Activated naive CD8-positive, alpha-beta T cell treated with anti-CD3 and anti-CD28 coated beads for 36 hours (primary cell): ENCODE results near the gene PSMD8. TPM values are rescaled to one million over a fixed set of nuclear protein-coding genes. Genes with fewer than 3 reads are reported as not detected.

Source experiments
- DNase-seq: peaks from one replicate; pipeline ENCODE4 v3.0.0; 2021
- H3K27ac Mint-ChIP-seq: one replicate; pipeline ENCODE4 v1.8.0; 2022; ENCODE audit warnings: mild to moderate bottlenecking, moderate library complexity, mixed read lengths
- H3K27me3 Mint-ChIP-seq: one replicate; pipeline ENCODE4 v1.8.0; 2022; ENCODE audit warnings: mild to moderate bottlenecking, mixed read lengths
- H3K36me3 Mint-ChIP-seq: one replicate; pipeline ENCODE4 v1.8.0; 2021; ENCODE audit warnings: mild to moderate bottlenecking, mixed read lengths
- H3K4me1 Mint-ChIP-seq: one replicate; pipeline ENCODE4 v1.8.0; 2021; ENCODE audit warnings: mixed read lengths
- H3K4me3 Mint-ChIP-seq: one replicate; pipeline ENCODE4 v1.8.0; 2022; ENCODE audit warnings: mild to moderate bottlenecking, moderate library complexity, mixed read lengths
- H3K9me3 Mint-ChIP-seq: one replicate; pipeline ENCODE4 v1.8.0; 2022; ENCODE audit warnings: mixed read lengths
- total RNA-seq, 2 experiments: library from RNA; stranded (reverse); gene quantifications; one replicate each; pipeline ENCODE4 v1.2.3, GENCODE V29; 2021

Gene PSMD8
- total RNA-seq, 2 experiments from 2014 or later, result 193 to 199 TPM

DNA sequence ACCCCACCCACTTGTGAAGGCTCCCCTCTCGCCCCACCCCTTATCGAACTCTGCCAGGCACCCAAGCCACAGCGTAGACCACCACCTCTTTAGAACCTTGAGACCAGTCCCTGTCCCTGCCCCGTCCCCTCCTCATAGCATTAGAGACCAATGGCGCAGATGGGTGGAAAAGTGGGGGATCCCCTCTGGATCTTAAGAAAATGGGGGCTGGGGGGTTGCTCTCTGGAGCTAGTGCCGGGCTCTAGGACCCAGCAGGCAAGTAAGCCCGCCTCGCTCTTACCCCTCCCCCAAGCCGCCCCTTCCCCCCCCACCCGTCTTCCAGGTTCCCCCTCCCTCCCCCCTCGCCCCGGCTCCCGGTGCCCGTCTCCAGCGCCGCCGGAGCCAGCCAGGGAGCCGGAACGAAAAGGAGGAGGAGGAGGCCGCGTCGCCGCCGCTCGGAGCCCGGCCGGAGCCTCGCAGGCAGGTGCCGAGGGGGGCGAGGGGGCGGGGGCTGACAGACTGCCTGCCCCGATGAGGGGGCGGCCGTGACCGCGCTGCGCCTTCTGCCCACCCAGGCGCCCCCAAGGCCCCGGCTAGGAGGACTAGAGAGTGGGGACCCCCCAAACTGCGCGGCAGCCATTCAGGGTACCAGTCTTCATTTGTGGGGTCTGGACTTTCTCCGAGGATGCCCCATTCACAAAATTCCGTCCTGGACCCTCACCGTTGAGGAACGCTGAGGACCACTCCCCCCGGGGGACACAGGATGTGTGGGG lies 14.2 kb downstream of the PSMD8 start, which contains the start of gene SPRED3:
Gene SPRED3, plus strand, starts transcription at position 349 of the 752 bp plus-strand sequence. CDS start 1,606 bp downstream, outside the sequence.
- Mint-ChIP-seq H3K27ac (no peak within 1 kb of the TSS), H3K4me3 (peak within 1 kb of the TSS; percentile 80), H3K4me1 (peaks cover 18% of the 10 kb centered on the region), H3K9me3 (no peaks in the 10 kb centered on the region), H3K36me3 (peaks cover 20% of the 10 kb centered on the region), H3K27me3 (peaks cover 51% of the 10 kb centered on the region)
- DNase-seq, result no peak

DNA sequence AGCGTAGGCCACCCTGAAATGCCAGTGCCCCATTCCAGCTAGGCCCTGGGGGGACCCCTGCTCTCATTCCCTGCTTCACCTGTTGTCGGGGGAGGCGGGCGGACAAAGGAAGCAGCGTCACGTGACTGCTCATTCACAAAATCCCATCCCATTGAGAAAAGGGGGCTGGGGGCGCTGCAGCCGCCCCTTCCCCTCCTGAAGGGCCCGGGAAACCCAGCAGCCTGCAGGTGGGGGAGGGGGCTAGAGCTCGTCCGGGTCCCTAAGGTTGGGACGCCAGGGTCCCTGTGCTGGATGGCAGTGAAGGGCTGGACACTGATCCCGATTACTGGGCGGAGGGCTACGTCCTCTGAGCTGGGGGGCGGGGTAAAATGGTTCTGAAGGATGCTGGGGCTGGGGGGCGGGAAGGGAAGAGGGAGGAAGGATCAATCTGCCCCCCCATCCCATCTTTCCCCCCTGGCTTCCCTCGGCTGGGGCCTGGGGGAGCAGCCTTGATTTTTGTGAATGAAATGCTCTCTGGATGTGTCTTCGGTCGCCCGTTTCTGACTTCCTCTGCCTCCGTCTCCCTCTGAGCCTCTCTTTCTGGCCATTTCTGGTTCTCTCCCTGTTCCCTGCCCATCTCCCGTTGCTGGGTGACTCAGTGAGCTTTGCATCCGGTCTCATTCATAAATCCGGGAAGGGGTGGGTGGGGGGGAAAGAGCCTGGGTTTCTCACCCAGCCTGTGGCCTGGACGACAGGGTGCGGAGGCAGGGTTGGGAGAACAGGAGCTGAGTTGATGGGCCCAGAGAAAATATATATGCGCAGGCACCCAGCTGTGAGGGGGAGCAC lies 14.9 kb downstream of the PSMD8 start:
- Mint-ChIP-seq H3K27me3 (peaks cover 49% of the 10 kb centered on the region), H3K4me1 (peaks cover 20% of the 10 kb centered on the region), H3K9me3 (no peaks in the 10 kb centered on the region), H3K27ac (no peak overlapping the region), H3K36me3 (peaks cover 15% of the 10 kb centered on the region), H3K4me3 (peak overlapping the region; percentile 19)
- DNase-seq, result no peak

GRCh38 chr19:38389957-38390924 lies 15.9 kb downstream of the PSMD8 start:
- Mint-ChIP-seq H3K9me3 (no peaks in the 10 kb centered on the region), H3K27ac (no peak overlapping the region), H3K36me3 (peaks cover 5% of the 10 kb centered on the region), H3K27me3 (peaks cover 41% of the 10 kb centered on the region), H3K4me1 (peaks cover 22% of the 10 kb centered on the region), H3K4me3 (no peak overlapping the region)
- DNase-seq, result no peak

DNA sequence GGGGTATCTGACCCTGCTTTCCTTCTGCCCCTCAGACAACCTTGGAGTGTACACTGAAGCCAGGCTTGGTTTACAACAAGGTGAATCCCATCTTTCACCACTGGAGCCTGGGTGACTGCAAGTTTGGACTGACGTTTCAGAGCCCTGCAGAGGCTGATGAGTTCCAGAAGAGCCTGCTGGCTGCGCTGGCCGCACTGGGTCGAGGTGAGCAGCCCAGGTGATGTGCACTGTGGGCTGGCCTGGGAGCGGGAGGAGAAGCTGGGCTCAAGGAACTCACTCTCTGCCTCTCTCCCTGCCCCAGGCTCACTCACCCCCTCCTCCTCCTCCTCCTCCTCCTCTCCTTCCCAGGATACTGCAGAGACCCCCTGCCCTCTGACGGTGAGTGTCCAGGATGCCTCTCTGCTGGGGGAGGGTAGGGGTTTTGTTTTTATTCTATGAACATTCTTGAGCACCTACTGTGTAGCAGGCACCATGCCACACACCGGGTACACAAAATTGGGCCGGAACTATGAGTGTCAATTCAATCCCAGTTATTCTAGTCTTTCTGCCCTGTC lies 17.6 kb downstream of the PSMD8 start:
- peaks cover 27% of the 10 kb centered on the region for H3K4me1 Mint-ChIP-seq
- no peaks in the 10 kb centered on the region for H3K9me3 Mint-ChIP-seq
- H3K36me3 Mint-ChIP-seq, result peaks cover 5% of the 10 kb centered on the region
- no peak overlapping the region for H3K4me3 Mint-ChIP-seq
- DNase-seq, result no peak
- no peak overlapping the region for H3K27ac Mint-ChIP-seq
- peaks cover 41% of the 10 kb centered on the region for H3K27me3 Mint-ChIP-seq

GRCh38 chr19:38392707-38393308 lies 18.4 kb downstream of the PSMD8 start:
- Mint-ChIP-seq H3K27me3 (peaks cover 36% of the 10 kb centered on the region), H3K9me3 (no peaks in the 10 kb centered on the region), H3K4me1 (peaks cover 22% of the 10 kb centered on the region), H3K4me3 (no peak overlapping the region), H3K36me3 (no peaks in the 10 kb centered on the region), H3K27ac (no peak overlapping the region)
- DNase-seq, result no peak

DNA sequence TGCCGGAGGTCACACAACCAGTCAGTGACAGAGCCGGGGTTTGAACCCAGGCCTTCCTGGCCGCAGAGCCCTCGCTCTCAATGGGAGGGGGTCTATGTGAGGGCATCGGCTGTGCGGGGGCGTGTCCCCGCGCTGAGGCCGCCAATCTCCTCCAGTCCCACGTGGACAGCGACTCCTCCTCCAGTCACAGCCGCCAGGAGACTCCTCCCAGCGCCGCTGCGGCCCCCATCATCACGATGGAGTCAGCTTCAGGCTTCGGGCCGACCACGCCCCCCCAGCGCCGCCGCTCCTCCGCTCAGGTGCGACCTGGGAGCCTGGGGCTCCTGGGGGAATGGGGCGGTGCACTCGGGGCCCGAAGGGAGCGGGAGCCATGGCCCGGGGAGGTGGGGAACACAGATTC lies 20.1 kb downstream of the PSMD8 start:
- Mint-ChIP-seq H3K4me3 (peak overlapping the region; percentile 80), H3K27me3 (peaks cover 26% of the 10 kb centered on the region), H3K27ac (peak overlapping the region; percentile 62)

DNA sequence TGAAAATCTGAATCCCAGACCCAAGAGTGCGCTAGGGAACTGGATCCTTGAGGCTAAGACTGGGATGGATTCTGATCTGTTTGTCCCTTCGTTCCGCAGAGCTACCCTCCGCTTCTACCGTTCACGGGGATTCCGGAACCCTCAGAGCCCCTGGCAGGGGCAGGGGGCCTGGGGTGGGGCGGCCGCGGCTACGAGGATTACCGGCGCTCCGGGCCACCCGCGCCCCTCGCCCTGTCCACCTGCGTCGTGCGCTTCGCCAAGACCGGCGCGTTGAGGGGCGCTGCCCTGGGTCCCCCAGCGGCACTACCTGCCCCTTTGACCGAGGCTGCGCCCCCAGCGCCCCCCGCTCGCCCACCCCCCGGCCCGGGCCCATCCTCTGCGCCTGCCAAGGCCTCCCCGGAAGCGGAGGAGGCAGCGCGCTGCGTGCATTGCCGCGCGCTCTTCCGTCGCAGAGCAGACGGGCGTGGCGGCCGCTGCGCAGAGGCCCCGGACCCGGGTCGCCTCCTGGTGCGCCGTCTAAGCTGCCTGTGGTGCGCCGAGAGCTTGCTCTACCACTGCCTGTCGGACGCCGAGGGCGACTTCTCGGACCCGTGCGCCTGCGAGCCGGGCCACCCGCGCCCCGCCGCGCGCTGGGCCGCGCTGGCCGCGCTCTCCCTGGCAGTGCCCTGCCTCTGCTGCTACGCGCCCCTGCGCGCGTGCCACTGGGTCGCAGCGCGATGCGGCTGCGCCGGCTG lies 21.2 kb downstream of the PSMD8 start:
- peaks cover 12% of the 10 kb centered on the region for H3K4me1 Mint-ChIP-seq
- DNase-seq, result peak; percentile 61
- no peaks in the 10 kb centered on the region for H3K9me3 Mint-ChIP-seq
- no peaks in the 10 kb centered on the region for H3K36me3 Mint-ChIP-seq
- no peak overlapping the region for H3K27ac Mint-ChIP-seq
- H3K27me3 Mint-ChIP-seq, result peaks cover 16% of the 10 kb centered on the region
- H3K4me3 Mint-ChIP-seq, result peak overlapping the region; percentile 80

More for the DNA sequence above, 20.1 kb downstream of the PSMD8 start:
- peaks cover 15% of the 10 kb centered on the region for H3K4me1 Mint-ChIP-seq
- no peaks in the 10 kb centered on the region for H3K36me3 Mint-ChIP-seq
- peak; percentile 85 for DNase-seq
- no peaks in the 10 kb centered on the region for H3K9me3 Mint-ChIP-seq

- Mint-ChIP-seq H3K4me3 (no peak overlapping the region), H3K36me3 (no peaks in the 10 kb centered on the region)
Measured at GRCh38 chr19:38399081-38399480, 24.7 kb downstream of the PSMD8 start.

DNA sequence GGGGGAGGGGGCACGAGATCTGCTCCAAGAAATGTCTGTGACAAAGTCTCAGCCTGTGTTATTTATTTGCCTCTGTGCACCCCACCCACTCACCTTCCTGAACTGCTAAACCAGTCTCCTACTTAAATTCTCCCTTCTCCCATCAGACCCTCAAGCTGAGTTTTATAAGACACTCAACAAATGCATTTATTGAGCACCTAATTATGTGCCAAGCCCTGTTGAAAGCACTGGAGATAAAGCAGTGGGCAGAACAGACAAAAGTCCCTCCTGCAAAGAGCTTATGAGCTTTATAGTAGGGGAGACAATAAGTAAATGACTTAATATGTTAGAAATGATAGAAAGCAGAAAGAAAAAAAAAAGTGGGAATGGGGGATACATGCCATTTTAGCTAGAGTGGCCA lies 25.2 kb downstream of the PSMD8 start:
- no peak overlapping the region for H3K27ac Mint-ChIP-seq
- H3K4me3 Mint-ChIP-seq, result no peak overlapping the region
- no peaks in the 10 kb centered on the region for H3K36me3 Mint-ChIP-seq

More at GRCh38 chr19:38399081-38399480, 24.7 kb downstream of the PSMD8 start:
- no peak for DNase-seq
- Mint-ChIP-seq H3K9me3 (no peaks in the 10 kb centered on the region), H3K4me1 (peaks cover 17% of the 10 kb centered on the region), H3K27me3 (peaks cover 3% of the 10 kb centered on the region), H3K27ac (no peak overlapping the region)

DNA sequence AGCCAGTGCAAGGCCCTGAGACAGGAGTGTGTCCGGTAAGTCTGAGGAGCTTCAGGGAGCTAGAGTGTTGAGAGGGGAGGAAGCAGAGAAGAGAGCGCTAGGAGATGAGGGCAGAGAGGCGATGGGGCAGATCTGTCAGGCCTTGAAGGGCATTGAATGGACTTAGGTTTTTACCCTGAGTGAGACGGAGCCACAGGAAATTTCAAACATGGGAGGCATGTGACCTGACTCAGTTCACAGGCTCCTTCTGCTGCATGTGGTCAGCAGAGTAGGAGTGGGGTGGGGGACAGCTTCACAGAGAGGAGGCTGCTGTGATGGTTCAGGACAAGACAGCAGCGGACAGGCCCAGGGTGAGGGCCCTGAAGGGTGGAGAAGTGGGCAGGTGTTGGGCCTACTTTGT lies 26.0 kb downstream of the PSMD8 start:
- no peak for DNase-seq
- H3K4me1 Mint-ChIP-seq, result peaks cover 13% of the 10 kb centered on the region
- no peak overlapping the region for H3K27ac Mint-ChIP-seq
- H3K4me3 Mint-ChIP-seq, result no peak overlapping the region
- no peaks in the 10 kb centered on the region for H3K9me3 Mint-ChIP-seq
- no peaks in the 10 kb centered on the region for H3K27me3 Mint-ChIP-seq
- no peaks in the 10 kb centered on the region for H3K36me3 Mint-ChIP-seq

More for the DNA sequence above, 25.2 kb downstream of the PSMD8 start:
- Mint-ChIP-seq H3K9me3 (no peaks in the 10 kb centered on the region), H3K27me3 (no peaks in the 10 kb centered on the region), H3K4me1 (peaks cover 18% of the 10 kb centered on the region)
- no peak for DNase-seq

GRCh38 chr19:38401148-38401547 lies 26.8 kb downstream of the PSMD8 start:
- Mint-ChIP-seq H3K4me3 (no peak overlapping the region), H3K36me3 (no peaks in the 10 kb centered on the region), H3K4me1 (peaks cover 13% of the 10 kb centered on the region), H3K27ac (no peak overlapping the region), H3K9me3 (no peaks in the 10 kb centered on the region), H3K27me3 (no peaks in the 10 kb centered on the region)
- DNase-seq, result no peak

- no peak overlapping the region for H3K27ac Mint-ChIP-seq
- H3K9me3 Mint-ChIP-seq, result no peaks in the 10 kb centered on the region
- H3K27me3 Mint-ChIP-seq, result no peaks in the 10 kb centered on the region
- no peaks in the 10 kb centered on the region for H3K36me3 Mint-ChIP-seq
- peaks cover 8% of the 10 kb centered on the region for H3K4me1 Mint-ChIP-seq
- peak overlapping the region; percentile 76 for H3K4me3 Mint-ChIP-seq
- DNase-seq, result no peak
Measured at GRCh38 chr19:38402623-38402966, 28.2 kb downstream of the PSMD8 start.

DNA sequence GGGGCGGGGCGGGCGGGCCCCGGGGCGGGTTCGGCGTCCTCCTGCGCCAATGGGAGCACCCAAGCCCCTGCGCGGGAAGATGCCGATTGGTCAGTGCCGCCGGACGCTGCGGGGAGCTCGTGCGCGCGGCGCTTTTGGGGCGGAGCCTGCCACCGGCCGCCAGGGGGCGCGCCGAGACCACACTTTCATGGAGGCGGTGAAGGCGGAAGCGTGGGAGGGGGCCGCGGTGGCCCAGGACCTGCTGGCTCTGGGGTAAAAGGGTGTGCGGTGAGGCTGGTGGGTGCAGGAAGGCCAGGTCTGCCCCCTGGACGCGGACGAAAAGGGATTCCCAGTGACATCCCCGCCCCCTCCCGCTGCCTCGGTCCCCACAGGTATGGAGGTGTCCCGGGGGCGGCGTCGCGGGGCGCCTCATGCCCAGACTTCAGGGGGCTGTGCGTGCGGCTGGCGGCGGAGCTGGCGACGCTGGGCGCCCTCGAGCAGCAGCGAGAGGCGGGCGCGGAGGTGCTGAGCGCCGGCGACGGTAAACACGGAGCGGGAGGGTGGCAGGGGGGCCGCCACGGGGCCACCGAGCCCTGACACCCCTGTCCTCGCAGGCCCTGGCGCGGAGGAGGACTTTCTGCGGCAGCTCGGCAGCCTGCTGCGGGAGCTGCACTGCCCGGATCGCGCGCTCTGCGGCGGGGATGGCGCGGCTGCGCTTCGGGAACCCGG lies 28.8 kb downstream of the PSMD8 start, which contains the start of gene FAM98C:
Gene FAM98C, plus strand, starts transcription at position 127 of the 708 bp plus-strand sequence. Its CDS starts 61 bp downstream, at position 188.
- DNase-seq, result peak; percentile 98
- H3K27me3 Mint-ChIP-seq, result no peaks in the 10 kb centered on the region
- H3K27ac Mint-ChIP-seq, result peak within 1 kb of the TSS; percentile 90
- H3K9me3 Mint-ChIP-seq, result no peaks in the 10 kb centered on the region
- H3K4me1 Mint-ChIP-seq, result peaks cover 8% of the 10 kb centered on the region
- no peaks in the 10 kb centered on the region for H3K36me3 Mint-ChIP-seq
- peak within 1 kb of the TSS; percentile 88 for H3K4me3 Mint-ChIP-seq
